Measurements from ENCODE around the gene ARMC5. TPM values are rescaled to one million over a fixed set of nuclear protein-coding genes. Genes with fewer than 3 reads are reported as not detected.

Gene ARMC5
- total and polyA plus RNA-seq, 4 experiments from 2014 or later, result 4.3 to 7.0 (median 6.3) TPM

DNA sequence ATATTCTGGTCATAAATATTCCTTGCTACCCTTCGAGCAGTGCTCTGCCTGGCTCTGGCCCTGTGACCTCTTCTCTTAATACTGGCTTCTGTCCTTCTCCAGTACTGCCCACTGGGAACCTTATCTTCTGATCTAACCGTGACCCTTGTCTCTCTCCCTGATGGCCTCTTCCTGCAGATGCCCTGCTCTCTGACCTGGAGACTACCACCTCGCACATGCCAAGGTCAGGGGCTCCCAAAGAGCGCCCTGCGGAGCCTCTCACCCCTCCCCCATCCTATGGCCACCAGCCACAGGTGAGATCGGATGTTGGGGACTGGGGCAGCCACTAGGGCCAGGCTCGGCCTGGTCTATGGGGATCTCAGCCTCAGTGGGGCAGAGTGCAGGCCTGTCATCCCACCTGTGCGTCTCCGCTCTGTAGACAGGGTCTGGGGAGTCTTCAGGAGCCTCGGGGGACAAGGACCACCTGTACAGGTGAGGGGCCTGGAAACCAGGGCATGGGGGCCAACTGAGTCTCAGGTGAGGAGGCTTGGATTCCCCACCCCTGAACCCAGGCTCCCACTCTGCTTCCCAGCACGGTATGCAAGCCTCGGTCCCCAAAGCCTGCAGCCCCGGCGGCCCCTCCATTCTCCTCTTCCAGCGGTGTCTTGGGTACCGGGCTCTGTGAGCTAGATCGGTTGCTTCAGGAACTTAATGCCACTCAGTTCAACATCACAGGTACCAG is 14.1 kb downstream of the ARMC5 start:
- H3K4me1 Mint-ChIP-seq, result peaks cover 10 to 38% (median 27%) of the 10 kb centered on the region in 4 donors
- POLR2A ChIA-PET (ENCODE audit: partially characterized antibody), result no interaction called here
- no peaks in the 10 kb centered on the region for H3K36me3 Mint-ChIP-seq
- no peak overlapping the region for H3K4me3 ChIP-seq (ENCODE audit: low read length in 2 of 2)
- H3K4me3 Mint-ChIP-seq, result peak overlapping the region in 5 of 8 donors; percentile 17 to 90 (median 58)
- CTCF ChIA-PET (ENCODE audit: partially characterized antibody), result interaction anchor here (5.1 kb wide), 1 partner anchor 12 kb away, joined by 38 read pairs; no protein-coding TSS in a partner anchor
- H3K27me3 ChIP-seq (ENCODE audit: insufficient read depth, low read length), result no peaks in the 10 kb centered on the region
- peaks cover 0 to 13% of the 10 kb centered on the region in 2 donors for H3K27me3 Mint-ChIP-seq
- H3K27ac Mint-ChIP-seq, result peak overlapping the region in 1 of 7 donors; percentile 53
- H3K9me3 ChIP-seq (ENCODE audit: control insufficient read depth in 1 of 2, low read length in 2 of 2), result no peaks in the 10 kb centered on the region
- H3K9me3 Mint-ChIP-seq, result peaks cover 0 to 2% (median 0%) of the 10 kb centered on the region in 8 donors
- H3K27ac ChIP-seq (ENCODE audit: low read depth, low read length), result no peak overlapping the region
- peaks cover 28% of the 10 kb centered on the region for H3K4me1 ChIP-seq (ENCODE audit: insufficient read depth, low read length)
- DNase-seq, result no peak
- intact Hi-C loops (cut with micrococcal nuclease), result no loop called here
- H3K36me3 ChIP-seq (ENCODE audit: insufficient read depth, low read length), result no peaks in the 10 kb centered on the region

DNA sequence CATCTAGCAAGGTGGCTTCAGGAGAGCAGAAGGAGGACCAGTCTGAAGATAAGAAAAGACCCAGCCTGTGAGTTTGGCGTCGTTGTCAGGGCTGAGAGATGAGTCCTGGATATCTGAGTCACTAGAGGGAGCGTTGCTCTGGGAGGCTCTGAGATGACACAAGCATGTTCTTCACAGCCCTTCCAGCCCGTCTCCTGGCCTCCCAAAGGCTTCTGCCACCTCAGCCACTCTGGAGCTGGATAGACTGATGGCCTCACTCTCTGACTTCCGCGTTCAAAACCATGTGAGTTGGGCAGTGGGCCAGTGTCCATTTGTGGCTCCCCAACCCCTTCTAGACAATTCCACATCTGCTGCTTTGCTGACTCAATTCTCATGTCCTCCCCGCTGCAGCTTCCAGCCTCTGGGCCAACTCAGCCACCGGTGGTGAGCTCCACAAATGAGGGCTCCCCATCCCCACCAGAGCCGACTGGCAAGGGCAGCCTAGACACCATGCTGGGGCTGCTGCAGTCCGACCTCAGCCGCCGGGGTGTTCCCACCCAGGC is 14.9 kb downstream of the ARMC5 start:
- Histone ChIP-seq H3K27ac (ENCODE audit: low read depth, low read length) (no peak overlapping the region), H3K36me3 (ENCODE audit: insufficient read depth, low read length) (no peaks in the 10 kb centered on the region), H3K27me3 (ENCODE audit: insufficient read depth, low read length) (no peaks in the 10 kb centered on the region), H3K4me1 (ENCODE audit: insufficient read depth, low read length) (peaks cover 28% of the 10 kb centered on the region), H3K9me3 (ENCODE audit: control insufficient read depth in 1 of 2, low read length in 2 of 2) (no peaks in the 10 kb centered on the region), H3K4me3 (ENCODE audit: low read length in 2 of 2) (no peak overlapping the region)
- peak overlapping the region in 3 of 8 donors; percentile 10 to 21 (median 10) for H3K4me3 Mint-ChIP-seq
- intact Hi-C loops (cut with micrococcal nuclease), result no loop called here
- H3K9me3 Mint-ChIP-seq, result peaks cover 0 to 2% (median 0%) of the 10 kb centered on the region in 8 donors
- peaks cover 9 to 38% (median 25%) of the 10 kb centered on the region in 4 donors for H3K4me1 Mint-ChIP-seq
- ChIA-PET POLR2A (ENCODE audit: partially characterized antibody) (interaction anchor here (5.0 to 5.6 kb wide), 2 partner anchors 13 to 15 kb away, joined by 72 to 75 read pairs; partner anchors contain the start of gene ARMC5), CTCF (ENCODE audit: partially characterized antibody) (interaction anchor here (5.1 kb wide), 1 partner anchor 13 kb away, joined by 38 read pairs; no protein-coding TSS in a partner anchor)
- peaks cover 0 to 13% of the 10 kb centered on the region in 2 donors for H3K27me3 Mint-ChIP-seq
- no peak for DNase-seq
- no peaks in the 10 kb centered on the region for H3K36me3 Mint-ChIP-seq
- H3K27ac Mint-ChIP-seq, result peak overlapping the region in 1 of 7 donors; percentile 24

- peaks cover 0 to 2% (median 0%) of the 10 kb centered on the region in 8 donors for H3K9me3 Mint-ChIP-seq
- intact Hi-C loops (cut with micrococcal nuclease), result no loop called here
- CTCF ChIA-PET (ENCODE audit: partially characterized antibody), result interaction anchor here (5.1 kb wide), 1 partner anchor 13 kb away, joined by 38 read pairs; no protein-coding TSS in a partner anchor
Observed at GRCh38 chr16:31474773-31475738, 15.8 kb downstream of the ARMC5 start.

GRCh38 chr16:31475946-31476302 is 16.6 kb downstream of the ARMC5 start:
- DNase-seq, result peak in 1 of 5 donors; percentile 10
- ChIA-PET POLR2A (ENCODE audit: partially characterized antibody) (interaction anchor here (2.2 to 5.6 kb wide), 4 partner anchors 12 to 237 kb away, joined by 10 to 75 read pairs (median 48); partner anchors contain the start of genes ARMC5 and RUSF1), CTCF (ENCODE audit: partially characterized antibody) (interaction anchor here (5.1 kb wide), 1 partner anchor 14 kb away, joined by 38 read pairs; no protein-coding TSS in a partner anchor)
- Mint-ChIP-seq H3K27ac (peak overlapping the region in 6 of 7 donors; percentile 59 to 86 (median 78)), H3K36me3 (no peaks in the 10 kb centered on the region), H3K4me3 (peak overlapping the region; percentile 82 to 93 (median 85)), H3K4me1 (peaks cover 7 to 37% (median 25%) of the 10 kb centered on the region in 4 donors), H3K27me3 (peaks cover 0 to 13% of the 10 kb centered on the region in 2 donors), H3K9me3 (peaks cover 0 to 2% (median 0%) of the 10 kb centered on the region in 8 donors)
- Histone ChIP-seq H3K36me3 (ENCODE audit: insufficient read depth, low read length) (no peaks in the 10 kb centered on the region), H3K27me3 (ENCODE audit: insufficient read depth, low read length) (no peaks in the 10 kb centered on the region), H3K27ac (ENCODE audit: low read depth, low read length) (peak overlapping the region; percentile 26), H3K4me1 (ENCODE audit: insufficient read depth, low read length) (peaks cover 28% of the 10 kb centered on the region), H3K9me3 (ENCODE audit: control insufficient read depth in 1 of 2, low read length in 2 of 2) (no peaks in the 10 kb centered on the region), H3K4me3 (ENCODE audit: low read length in 2 of 2) (peak overlapping the region in 1 of 2 donors; percentile 59)
- intact Hi-C loops (cut with micrococcal nuclease), result loop anchor here (1.0 kb wide), 3 partner anchors 11 to 32 kb away; partner anchors contain the start of genes ARMC5 and RUSF1

More at GRCh38 chr16:31474773-31475738, 15.8 kb downstream of the ARMC5 start:
- POLR2A ChIA-PET (ENCODE audit: partially characterized antibody), result interaction anchor here (4.2 to 5.6 kb wide), 3 partner anchors 13 to 33 kb away, joined by 25 to 75 read pairs (median 72); partner anchors contain the start of genes ARMC5 and RUSF1
- Histone ChIP-seq H3K27ac (ENCODE audit: low read depth, low read length) (no peak overlapping the region), H3K36me3 (ENCODE audit: insufficient read depth, low read length) (no peaks in the 10 kb centered on the region), H3K27me3 (ENCODE audit: insufficient read depth, low read length) (no peaks in the 10 kb centered on the region), H3K4me3 (ENCODE audit: low read length in 2 of 2) (no peak overlapping the region), H3K4me1 (ENCODE audit: insufficient read depth, low read length) (peaks cover 28% of the 10 kb centered on the region), H3K9me3 (ENCODE audit: control insufficient read depth in 1 of 2, low read length in 2 of 2) (no peaks in the 10 kb centered on the region)
- peaks cover 0 to 13% of the 10 kb centered on the region in 2 donors for H3K27me3 Mint-ChIP-seq
- peaks cover 9 to 38% (median 25%) of the 10 kb centered on the region in 4 donors for H3K4me1 Mint-ChIP-seq
- DNase-seq, result no peak
- H3K4me3 Mint-ChIP-seq, result peak overlapping the region in 6 of 8 donors; percentile 10 to 82 (median 16)
- no peaks in the 10 kb centered on the region for H3K36me3 Mint-ChIP-seq
- peak overlapping the region in 1 of 7 donors; percentile 12 for H3K27ac Mint-ChIP-seq

- no peaks in the 10 kb centered on the region for H3K27me3 ChIP-seq (ENCODE audit: insufficient read depth, low read length)
- POLR2A ChIA-PET (ENCODE audit: partially characterized antibody), result interaction anchor here (0.7 to 5.6 kb wide), 13 partner anchors 8 to 397 kb away, joined by 3 to 75 read pairs (median 4); partner anchors contain the start of genes ARMC5, FUS, RUSF1 and ZNF267
- peaks cover 0 to 13% of the 10 kb centered on the region in 2 donors for H3K27me3 Mint-ChIP-seq
- H3K36me3 ChIP-seq (ENCODE audit: insufficient read depth, low read length), result no peaks in the 10 kb centered on the region
- peak overlapping the region; percentile 59 to 61 for H3K4me3 ChIP-seq (ENCODE audit: low read length in 2 of 2)
- DNase-seq, result peak; percentile 70 to 87 (median 78)
- peak overlapping the region; percentile 59 to 86 (median 79) for H3K27ac Mint-ChIP-seq
- no peaks in the 10 kb centered on the region for H3K36me3 Mint-ChIP-seq
- peak overlapping the region; percentile 26 for H3K27ac ChIP-seq (ENCODE audit: low read depth, low read length)
- intact Hi-C loops (cut with micrococcal nuclease), result loop anchor here (1.0 kb wide), 3 partner anchors 11 to 32 kb away; partner anchors contain the start of genes ARMC5 and RUSF1
- peak overlapping the region; percentile 82 to 93 (median 85) for H3K4me3 Mint-ChIP-seq
- H3K4me1 ChIP-seq (ENCODE audit: insufficient read depth, low read length), result peaks cover 24% of the 10 kb centered on the region
- no peaks in the 10 kb centered on the region for H3K9me3 ChIP-seq (ENCODE audit: control insufficient read depth in 1 of 2, low read length in 2 of 2)
- peaks cover 7 to 35% (median 21%) of the 10 kb centered on the region in 4 donors for H3K4me1 Mint-ChIP-seq
- peaks cover 0 to 2% (median 0%) of the 10 kb centered on the region in 8 donors for H3K9me3 Mint-ChIP-seq
- CTCF ChIA-PET (ENCODE audit: partially characterized antibody), result interaction anchor here (5.1 kb wide), 1 partner anchor 15 kb away, joined by 38 read pairs; no protein-coding TSS in a partner anchor
Observed at GRCh38 chr16:31476303-31477219, 17.3 kb downstream of the ARMC5 start.
